Measurements from ENCODE around the gene CITED2.

CITED2 gene

DNA sequence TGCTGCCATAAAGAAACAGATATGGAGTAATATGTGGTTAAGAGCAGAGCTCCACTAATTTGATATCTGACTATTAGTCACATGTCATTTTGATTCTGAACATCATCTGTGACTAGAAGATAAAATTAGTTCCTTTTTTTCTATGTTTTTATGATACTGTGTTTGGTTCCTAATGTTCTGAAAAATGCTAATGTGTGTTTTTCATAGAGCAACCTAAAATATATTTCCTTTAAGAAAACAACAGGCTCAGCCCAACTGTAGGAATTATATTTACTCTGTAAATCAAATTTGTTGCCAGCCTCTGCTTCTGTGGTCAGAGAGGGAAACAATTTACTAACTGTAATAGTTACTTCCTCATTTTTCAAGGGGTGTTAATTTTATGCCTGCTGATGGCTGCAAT, 49.3 kb downstream of the CITED2 start:
- peaks cover 14% of the 10 kb centered on the region for H3K36me3 Mint-ChIP-seq (ENCODE audit: insufficient read depth)
- peaks cover 0 to 9% of the 10 kb centered on the region in 2 donors for H3K9me3 Mint-ChIP-seq
- no peak for ATAC-seq (replicated peaks)
- peak overlapping the region in 1 of 2 donors; percentile 18 for H3K4me3 Mint-ChIP-seq
- H3K4me1 Mint-ChIP-seq (ENCODE audit: low read depth in 2 of 2), result peaks cover 25 to 29% of the 10 kb centered on the region in 2 donors
- no peaks in the 10 kb centered on the region for H3K27me3 Mint-ChIP-seq
- H3K27ac Mint-ChIP-seq, result peak overlapping the region; percentile 99
- DNase-seq, result no peak

DNA sequence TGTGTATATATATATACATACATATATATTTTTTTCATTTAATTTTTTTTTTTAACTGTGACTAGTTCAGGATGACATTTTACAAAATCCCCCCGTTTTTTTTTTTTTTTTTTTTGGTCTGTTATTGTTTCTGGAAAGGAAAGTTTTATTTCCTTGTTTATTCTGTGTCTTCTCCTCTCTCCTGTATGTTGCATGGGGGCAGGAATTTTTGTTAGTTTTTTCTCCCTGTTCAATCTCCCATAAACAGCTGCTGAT, 50.2 kb downstream of the CITED2 start:
- peak overlapping the region; percentile 99 for H3K27ac Mint-ChIP-seq
- ATAC-seq (replicated peaks) (no peak), DNase-seq (no peak)
- H3K36me3 Mint-ChIP-seq (ENCODE audit: insufficient read depth), result peaks cover 14% of the 10 kb centered on the region
- H3K9me3 Mint-ChIP-seq, result peaks cover 0 to 9% of the 10 kb centered on the region in 2 donors
- no peaks in the 10 kb centered on the region for H3K27me3 Mint-ChIP-seq
- H3K4me1 Mint-ChIP-seq (ENCODE audit: low read depth in 2 of 2), result peaks cover 25 to 29% of the 10 kb centered on the region in 2 donors
- H3K4me3 Mint-ChIP-seq, result peak overlapping the region; percentile 80 to 87

DNA sequence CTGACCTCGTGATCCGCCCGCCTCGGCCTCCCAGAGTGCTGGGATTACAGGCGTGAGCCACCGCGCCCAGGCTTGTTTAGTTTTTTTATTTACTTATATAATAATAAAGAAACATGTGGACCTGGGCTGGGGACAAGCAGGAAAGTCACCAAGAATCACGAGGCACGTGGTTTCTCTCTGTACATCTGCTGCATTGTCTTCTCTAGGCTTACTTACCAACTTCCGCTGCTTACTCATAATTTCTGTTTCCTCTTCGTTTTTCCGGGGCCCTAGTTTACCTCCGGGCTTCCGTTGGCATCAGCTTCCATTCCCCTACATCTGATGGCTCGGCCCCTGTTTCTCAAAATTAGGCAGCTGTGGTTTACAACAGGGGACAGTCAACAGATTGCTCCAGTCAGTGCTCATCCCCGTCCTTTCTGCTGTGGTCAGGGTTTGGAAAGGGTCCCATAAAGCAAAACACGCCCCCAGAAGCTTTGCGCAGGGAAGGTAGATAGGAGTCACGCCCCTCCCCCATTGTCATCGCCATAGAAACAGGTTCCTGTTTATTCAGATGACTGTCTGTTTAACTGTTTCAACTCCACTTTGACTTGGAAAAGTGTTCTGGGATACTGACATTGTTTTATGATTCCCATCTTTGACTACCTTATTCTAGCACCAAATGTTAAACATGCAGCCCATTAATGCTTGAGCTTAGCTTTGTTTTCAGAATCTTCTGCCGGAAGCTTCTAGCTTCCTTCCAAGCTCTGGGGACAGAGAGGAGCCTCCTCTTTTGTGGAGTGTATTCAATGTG, 50.7 kb downstream of the CITED2 start:
- peak; percentile 74 to 79 (median 75) for DNase-seq
- Mint-ChIP-seq H3K27me3 (no peaks in the 10 kb centered on the region), H3K4me1 (ENCODE audit: low read depth in 2 of 2) (peaks cover 25 to 29% of the 10 kb centered on the region in 2 donors)

More for the DNA sequence above, 50.7 kb downstream of the CITED2 start:
- H3K9me3 Mint-ChIP-seq, result peaks cover 0 to 9% of the 10 kb centered on the region in 2 donors
- peaks cover 14% of the 10 kb centered on the region for H3K36me3 Mint-ChIP-seq (ENCODE audit: insufficient read depth)
- peak; percentile 89 for ATAC-seq (replicated peaks)
- peak overlapping the region; percentile 99 for H3K27ac Mint-ChIP-seq
- H3K4me3 Mint-ChIP-seq, result peak overlapping the region; percentile 80 to 87

Data from effector memory CD8-positive, alpha-beta T cell (primary cell).